Stimulated activated CD8-positive, alpha-beta memory T cell treated with anti-CD3 and anti-CD28 coated beads, Interleukin-15, amount 100 ng/mL, for 48 hours (primary cell): Measurements from ENCODE around the gene VSTM4.

ENCODE experiments used
- DNase-seq, 2 donors: peaks; one replicate each; pipeline ENCODE4 v3.0.0-alpha.2; 2020; ENCODE audit warnings: low read depth in 2 of 2

Gene VSTM4, protein sequence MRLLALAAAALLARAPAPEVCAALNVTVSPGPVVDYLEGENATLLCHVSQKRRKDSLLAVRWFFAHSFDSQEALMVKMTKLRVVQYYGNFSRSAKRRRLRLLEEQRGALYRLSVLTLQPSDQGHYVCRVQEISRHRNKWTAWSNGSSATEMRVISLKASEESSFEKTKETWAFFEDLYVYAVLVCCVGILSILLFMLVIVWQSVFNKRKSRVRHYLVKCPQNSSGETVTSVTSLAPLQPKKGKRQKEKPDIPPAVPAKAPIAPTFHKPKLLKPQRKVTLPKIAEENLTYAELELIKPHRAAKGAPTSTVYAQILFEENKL

GRCh38 chr10:49115015-49115795, at the start of gene VSTM4:
Gene VSTM4, minus strand, starts transcription at chr10:49115522. Its CDS starts 37 bp downstream, at chr10:49115485.
- DNase-seq: no peak

GRCh38 chr10:49164559-49165188, 49.4 kb upstream of the VSTM4 start:
- DNase-seq: peak; percentile 28

DNA sequence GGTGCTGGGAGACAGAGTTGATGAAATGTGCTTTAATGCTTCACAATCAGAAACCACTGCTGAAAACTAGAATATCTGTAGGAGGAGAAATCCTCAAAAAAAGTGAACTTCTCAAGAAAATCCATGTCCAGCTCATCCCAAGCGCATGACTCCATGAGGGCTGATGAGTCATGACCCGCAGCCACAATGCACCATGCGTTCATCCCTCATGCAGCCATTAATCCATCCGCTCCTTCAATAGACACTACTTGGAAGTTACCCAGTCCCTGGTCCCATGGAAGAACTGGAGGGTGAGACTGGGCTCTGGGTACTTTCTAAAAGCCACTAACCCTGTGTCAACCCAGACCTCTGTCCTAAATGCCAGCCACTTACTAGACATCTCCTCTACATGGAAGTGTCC, 48.4 kb upstream of the VSTM4 start:
- DNase-seq: no peak

GRCh38 chr10:49162761-49163310, 47.5 kb upstream of the VSTM4 start:
- DNase-seq: no peak

GRCh38 chr10:49162063-49162462, 46.7 kb upstream of the VSTM4 start:
- DNase-seq: no peak

DNA sequence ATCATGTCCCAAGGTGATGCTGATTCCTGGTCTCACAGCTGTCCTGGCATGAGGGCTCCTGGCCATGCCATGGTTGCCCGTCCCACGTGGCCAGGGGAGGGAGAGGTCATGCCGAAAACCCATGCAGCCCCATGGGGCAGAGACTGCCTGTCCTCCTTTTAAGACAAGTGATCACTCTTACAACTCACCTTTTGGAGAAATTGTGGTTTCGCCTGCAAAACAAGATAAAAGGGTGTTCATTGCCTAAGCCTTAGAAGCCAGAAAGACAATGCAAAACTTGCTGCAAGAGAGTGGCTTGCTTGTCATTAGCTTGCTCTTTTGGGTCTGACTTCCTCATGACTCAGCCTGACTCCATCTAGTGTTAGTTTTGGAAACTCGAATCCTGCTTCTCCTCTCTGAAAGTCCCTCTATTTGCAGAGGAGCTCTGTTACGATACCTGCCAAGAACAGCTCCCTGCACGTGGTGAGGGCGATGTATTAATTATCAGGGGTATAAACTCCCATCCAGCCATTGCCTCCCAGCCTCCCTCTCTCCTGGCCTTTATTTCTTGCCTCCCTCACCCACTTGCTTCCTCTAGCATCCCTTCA, 46.2 kb upstream of the VSTM4 start:
- no peak for DNase-seq

DNA sequence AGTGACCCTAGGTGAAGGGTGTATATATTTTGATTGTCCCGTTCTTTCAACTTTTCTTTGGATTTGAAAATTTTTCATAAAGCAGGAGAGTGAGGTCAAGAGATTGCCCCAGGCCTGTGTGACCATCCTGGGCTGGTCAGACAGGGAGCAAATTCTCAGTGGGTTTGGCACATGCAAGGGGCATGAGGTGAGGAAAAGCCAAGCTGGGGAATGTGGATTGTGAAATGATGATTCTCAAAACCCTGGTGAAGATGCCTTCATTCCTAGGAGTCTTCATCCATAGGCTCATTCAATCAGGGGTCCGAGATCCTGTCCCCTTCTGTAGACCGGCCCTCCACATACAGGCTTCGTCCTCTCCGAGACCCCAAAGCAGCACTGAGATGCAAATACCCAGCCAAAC, 45.5 kb upstream of the VSTM4 start:
- DNase-seq: no peak

GRCh38 chr10:49160110-49160509, 44.8 kb upstream of the VSTM4 start:
- DNase-seq: no peak

DNA sequence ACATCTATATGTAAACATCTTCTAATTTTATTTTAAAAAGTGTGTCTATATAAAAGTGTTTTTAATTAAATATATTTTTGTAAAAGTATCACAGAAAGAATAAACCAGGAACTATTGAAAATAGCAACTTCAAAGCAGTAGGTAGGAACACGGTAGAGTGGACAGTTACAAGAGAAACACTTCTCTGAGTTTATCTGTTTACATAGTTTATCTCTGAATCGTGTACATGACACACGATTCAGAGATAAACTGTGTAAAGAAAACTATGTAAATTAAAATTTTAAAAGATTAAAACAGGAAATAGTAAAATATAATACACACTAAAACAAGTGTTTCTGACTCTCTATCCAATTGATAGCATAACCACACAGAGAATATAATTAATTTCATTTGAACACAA, 43.6 kb upstream of the VSTM4 start:
- no peak for DNase-seq

DNA sequence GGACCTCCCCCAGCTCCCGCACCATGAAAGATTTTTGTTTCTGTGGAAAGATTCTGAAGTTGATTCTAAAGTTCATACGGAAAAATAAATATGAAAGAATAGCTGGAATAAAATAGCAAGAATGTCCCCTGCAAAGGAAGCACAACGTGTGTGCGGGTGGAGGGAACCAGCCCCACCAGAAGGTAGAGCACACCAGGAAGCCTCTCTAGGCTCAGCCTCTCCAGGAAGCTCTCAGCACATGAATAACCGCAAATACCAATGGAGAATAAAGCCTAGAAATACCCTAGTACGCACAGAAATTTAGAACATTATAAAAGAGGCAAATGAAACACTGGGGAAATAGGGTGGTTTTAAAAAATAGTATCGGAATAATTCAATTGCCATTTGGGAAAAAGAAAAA, 43.1 kb upstream of the VSTM4 start:
- no peak for DNase-seq

GRCh38 chr10:49157229-49157628, 41.9 kb upstream of the VSTM4 start:
- no peak for DNase-seq

- DNase-seq: no peak
Measured at GRCh38 chr10:49154641-49155040, 39.3 kb upstream of the VSTM4 start.

DNA sequence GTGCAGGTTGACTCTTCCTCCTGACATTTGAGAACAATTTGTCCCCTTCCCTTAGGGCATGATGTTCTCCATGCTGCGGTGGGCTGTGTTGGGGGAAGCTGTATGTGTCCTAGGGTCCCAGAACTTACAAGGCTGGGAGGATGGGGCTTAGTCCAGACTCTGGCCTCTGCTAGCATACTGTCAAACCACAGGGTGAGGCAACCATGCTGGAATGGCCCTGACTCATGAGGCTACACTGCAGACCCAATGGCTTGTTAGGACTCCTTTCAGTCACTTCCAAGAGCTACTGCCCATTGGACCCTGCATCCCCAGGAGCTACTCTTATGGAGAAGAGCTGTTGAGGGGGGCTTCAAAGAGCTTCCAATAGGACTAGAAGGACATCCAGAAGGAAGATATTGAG, 38.6 kb upstream of the VSTM4 start:
- DNase-seq: no peak

DNA sequence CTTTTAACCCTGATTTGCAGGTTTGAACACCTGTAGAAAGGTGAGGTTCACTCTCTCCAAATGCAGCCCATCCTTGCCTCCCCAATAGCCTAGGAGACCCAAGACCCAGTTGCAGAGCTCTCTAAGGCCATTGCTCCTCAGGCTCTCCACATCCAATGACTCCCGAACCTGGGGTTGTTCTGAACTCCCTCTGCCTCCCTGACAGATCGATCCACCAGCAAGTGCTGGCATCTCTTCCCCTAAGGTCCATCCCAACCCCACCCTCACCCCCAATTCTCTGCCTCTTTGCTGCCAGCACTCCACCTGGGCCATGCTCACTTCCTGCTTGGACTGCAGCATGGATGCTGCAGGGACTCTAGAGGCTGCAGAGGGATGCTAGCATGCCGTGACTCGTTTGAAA, 37.8 kb upstream of the VSTM4 start:
- no peak for DNase-seq

DNA sequence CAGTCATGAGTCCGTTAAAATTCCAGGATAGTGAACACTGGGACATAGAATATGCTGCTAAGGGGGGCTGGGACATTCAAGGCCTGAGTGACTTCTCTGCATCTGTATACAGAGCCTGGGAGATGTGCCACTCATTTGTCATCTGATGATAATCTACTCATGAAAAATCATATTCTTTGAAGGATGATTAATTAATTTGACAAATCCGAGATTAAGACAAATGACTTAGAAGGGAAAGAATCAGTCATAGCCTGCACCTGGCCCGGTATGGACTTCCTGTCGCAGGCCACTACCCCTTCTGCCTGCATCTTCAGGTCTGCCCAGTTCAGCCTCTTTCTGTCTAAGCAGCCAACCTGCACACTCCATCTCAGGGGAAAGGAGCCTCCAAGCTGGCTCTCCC, 37.3 kb upstream of the VSTM4 start:
- DNase-seq: no peak

DNA sequence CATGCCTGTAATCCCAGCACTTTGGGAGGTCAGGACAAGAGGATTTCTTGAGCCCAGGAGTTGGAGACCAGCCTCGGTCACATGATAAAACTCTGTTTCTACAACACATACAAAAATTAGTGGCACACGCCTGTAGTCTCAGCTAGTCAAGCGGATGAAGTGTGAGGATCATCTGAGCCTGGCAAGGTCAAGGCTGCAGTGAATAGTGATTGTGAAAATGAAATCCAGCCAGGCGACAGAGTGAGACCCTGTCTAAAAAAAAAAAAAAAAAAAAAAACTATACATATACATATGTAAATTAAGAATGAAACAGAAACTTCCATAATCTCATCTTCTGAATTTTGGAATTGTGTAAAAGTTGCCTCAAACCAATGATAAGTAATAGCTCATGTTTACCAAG, 36.7 kb upstream of the VSTM4 start:
- no peak for DNase-seq

DNA sequence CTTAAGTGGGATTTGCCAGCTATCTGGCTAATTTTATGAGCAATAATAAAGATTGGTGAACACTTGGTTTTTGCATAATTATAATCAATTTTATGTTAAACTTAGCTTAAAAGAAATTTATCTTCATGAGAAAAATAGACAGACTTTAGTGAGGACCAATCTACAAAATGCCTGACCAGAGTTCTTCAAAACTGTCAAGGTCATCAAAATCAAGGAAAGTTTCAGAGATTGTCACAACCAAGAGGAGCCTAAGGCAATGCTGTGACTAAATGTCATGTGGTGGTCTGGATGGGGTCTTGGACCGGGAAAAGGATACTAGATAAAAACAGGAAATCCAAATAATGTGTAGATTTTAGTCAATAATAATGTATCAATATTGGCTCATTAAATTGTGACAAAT, 36.2 kb upstream of the VSTM4 start:
- DNase-seq: no peak

DNA sequence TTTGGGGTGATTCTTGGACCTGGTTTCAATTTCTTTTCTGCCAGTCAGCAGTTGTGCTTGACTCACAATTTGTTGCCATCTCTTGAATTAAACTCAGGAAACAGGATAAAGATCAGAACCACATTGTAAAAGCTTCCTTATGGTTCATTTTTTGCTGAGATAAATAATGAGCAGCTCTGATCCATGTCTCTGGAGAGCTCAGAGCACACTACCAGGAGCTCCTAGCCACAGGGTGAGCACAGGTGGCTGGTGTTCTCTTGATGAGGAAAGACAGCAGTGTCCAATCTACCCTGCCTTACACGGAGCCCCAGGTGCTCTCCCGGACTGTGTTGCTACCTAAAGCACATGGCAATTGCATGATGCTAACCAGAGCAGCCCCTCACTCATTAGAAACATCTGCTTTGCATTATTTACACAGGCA, 35.7 kb upstream of the VSTM4 start:
- no peak for DNase-seq

- DNase-seq: no peak
Measured at GRCh38 chr10:49150426-49150825, 35.1 kb upstream of the VSTM4 start.

- DNase-seq: no peak
Measured at GRCh38 chr10:49149881-49150280, 34.6 kb upstream of the VSTM4 start.

DNA sequence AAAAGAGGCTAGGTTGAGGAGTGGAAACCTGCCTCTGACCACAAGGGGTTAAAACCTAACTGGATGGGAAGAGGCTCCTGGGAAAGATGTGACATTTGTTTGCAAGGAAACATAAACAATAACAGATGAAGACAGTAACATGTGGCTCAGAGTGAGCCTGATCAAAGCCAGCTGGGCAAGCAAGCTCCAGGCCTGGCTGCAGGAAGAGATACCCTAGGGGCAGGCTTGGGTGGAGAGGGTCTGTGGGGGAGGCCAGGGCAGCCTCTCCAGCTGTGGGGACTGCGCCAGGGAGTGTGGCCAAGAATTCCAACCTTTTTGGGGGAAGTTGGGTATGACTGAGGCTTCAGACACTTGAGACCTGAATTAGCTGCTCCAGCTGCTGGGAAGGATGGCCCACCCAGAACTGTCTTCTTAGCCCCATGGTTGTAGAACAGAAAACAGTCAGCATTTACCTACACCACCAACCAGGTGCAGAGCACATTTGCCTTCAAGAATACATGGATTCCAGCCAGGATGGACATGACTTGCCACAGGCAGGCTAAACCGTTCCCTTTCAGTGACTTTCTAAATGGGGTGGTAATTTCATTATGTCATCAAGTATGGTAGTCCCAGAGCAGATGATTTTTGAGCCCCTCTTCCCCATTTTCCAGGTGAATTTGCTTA, 28.9 kb upstream of the VSTM4 start:
- no peak for DNase-seq

DNA sequence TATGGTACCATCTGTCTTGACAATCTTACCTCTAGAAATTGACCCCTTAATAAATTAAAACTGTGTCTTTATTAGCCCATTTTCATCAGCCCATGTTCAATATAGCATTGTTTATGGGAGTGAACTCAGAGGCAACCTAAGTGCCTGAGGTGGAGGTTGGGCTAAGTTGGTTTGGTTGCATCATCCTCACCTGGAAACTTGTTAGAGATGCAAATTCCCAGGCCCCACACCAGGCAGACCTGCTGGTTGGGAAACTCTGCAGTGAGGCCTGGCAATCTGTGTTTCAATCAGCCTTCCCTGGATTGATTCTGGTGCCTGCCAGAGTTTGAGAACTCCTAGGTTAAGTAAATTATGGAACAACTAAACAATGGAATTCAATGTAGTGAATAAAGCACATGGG, 27.9 kb upstream of the VSTM4 start:
- no peak for DNase-seq
